Fibroblast of skin of abdomen (primary cell): ENCODE data around the gene CENPO.
A peak's percentile ranks its signal among the peaks of the same experiment; 100 is the strongest.

Source experiments
- DNase-seq: peaks from one replicate; pipeline ENCODE4 v3.0.0-alpha.2; 2013

The CENPO gene

DNA sequence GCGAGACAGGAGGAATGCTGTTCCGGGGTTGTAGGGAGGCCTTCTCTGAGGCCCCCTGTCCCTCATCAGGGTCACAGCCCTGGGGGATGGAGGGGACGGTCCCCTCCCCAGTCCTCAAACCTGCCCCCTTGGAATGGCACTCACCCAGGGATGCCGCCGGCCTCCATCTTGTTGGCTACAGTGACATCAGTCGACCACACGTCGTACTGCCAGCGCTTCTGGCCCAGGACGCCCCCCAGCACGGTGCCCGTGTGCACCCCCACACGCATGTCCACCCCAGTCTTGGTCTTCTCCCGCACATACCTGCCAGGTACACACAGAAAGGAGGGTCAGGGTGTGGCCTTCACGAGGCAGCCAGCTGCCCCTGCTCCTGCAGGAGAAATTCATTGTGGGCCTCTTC lies 46.5 kb downstream of the CENPO start:
- DNase-seq, result no peak

DNA sequence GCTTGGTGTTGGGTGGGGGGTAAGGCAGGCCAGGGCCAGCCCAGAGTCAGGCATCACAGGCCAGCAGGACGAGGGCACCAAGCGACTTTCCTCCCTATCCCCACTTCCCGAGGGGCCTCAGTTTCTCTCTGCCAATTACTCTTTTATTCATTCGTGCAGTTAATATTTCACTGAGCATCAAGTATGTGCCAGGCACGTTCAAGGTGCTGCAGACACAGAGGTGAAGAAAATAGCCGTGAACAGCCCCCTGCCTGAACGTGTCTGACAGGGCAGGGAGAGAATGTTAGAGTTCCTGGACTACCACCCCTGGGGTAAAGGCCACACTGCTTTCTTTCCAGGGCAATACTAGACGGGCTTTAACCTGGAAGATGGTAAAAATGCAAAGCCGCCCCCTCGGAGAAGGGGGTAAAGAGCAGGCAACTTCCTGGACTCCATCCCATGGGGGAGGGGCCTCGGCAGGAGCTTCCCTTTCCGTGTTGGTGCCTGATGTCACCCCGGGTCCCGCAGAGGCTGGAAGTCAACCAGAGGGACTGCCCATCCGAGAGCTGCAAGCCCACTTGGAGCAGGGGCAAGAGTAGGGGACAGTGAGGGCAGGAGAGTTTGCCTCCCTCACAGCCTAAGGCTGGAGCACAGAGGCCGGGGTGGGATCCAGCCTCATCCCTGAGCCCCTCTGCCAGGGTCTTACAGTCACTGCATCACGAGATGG lies 47.1 kb downstream of the CENPO start:
- DNase-seq, result no peak

DNA sequence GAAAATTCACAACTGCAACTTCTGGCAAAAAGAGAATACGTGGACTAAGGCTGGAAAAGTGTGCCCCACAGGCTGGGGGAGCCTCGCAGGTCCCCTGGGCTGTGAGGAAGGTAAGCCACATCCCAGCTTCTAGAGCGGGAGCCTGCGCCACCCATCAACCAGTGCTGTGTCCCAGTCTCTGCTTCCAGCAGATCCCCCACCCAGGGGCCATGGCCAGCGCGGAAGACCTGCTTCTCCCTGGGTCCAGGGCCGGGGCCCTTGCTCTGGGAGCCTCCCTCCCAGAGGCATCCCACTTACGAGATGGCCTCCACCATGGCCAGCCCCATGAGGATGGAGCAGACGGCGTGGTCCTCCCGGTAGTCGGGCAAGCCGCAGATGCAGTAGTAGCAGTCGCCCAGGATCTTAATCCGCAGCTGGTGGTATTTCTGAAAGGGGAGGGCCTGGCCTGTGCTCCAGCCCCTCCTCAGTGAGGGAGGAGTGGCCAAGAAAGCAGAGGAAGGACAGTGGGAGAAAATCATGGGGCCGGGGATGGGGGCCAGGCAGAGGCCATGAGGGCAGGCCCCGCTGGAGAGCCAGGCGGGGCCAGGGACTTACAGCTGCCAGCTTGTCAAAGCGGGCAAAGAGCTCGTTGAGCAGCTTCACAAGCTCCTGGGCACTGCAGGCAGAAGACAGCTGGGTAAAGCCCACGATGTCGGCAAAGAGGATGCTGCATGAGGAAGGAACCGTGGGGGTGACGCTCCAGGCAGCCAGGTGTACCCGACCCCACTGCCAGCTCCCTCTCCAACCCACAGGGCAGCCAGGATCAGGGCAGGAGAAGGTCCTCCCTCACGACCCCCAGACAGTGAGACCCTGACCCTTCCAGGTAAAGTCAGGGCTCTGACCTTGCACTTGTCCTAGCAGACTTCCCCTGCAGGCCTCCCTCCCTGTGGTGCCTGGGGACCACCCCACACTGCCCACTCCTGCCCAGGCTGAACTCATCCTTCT lies 48.0 kb downstream of the CENPO start:
- no peak for DNase-seq

DNA sequence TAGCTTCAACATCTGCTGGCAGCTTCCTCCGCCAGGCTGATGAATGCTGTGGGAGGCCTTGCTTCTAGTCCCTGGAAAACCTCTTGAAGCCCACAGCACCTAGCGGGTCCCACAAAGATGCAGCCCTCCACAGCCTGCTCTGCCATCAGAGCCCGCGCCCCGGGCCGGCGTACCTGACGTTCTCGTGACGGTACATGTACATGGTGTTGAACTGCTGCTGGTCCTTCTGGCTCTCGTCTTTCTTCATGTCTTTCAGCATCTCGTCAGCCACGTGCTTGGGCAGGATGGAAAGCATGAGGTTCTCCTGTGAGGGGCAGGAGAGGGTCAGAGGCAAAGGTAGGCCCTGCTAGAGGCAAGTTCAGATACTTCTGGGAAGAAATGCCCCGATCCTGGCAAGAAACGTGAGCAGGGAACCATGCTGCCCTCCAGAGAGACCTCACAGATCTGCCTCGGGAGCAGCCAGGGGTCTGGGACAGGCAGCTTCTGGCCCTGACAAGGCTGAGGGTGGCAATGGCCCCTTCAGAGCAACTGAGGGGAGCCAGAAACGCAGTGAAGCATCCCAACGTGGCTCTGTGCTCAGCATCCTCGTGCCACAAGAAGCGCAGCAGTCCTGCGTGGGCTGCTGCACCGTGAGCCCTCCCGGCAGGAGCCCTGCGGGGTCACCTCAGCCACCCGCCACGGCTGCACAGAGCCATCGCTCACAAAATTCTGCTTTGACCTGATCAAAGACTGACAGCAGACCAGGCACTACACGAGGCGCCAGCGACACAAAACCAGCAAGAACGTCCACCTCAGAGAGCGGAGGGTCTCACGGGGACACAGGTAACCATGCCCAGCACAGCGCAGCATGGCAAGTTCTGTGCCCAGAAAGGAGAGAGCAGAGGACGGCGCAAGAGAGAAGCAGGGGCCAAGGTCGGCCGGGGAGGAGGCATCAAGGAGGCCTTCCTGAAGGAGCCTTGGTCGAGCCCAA lies 49.1 kb downstream of the CENPO start:
- DNase-seq, result no peak

DNA sequence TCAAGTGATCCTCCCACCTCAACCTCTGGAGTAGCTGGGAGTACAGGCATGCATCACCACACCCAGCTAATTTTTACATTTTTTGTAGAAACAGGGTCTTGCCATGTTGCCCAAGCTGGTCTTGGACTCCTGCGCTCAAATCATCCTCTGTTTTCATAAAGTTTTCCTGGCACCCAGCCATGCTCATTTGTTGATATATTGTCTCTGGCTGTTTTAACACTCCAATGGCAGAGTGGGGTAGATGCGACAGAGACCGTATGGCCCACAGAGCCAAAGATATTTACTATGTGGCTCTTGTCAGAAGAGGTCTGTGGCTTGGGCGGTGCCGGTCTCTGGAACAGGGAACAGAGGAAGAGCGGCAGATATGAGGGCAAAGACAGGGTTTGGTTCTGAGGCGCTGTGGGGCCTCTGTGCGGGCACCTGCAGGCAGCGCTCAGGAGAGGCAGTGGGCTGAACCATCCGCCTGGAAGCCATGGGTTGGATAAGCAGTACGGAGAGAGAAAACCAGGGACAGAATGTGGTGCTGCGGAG lies 50.2 kb downstream of the CENPO start:
- DNase-seq, result no peak

DNA sequence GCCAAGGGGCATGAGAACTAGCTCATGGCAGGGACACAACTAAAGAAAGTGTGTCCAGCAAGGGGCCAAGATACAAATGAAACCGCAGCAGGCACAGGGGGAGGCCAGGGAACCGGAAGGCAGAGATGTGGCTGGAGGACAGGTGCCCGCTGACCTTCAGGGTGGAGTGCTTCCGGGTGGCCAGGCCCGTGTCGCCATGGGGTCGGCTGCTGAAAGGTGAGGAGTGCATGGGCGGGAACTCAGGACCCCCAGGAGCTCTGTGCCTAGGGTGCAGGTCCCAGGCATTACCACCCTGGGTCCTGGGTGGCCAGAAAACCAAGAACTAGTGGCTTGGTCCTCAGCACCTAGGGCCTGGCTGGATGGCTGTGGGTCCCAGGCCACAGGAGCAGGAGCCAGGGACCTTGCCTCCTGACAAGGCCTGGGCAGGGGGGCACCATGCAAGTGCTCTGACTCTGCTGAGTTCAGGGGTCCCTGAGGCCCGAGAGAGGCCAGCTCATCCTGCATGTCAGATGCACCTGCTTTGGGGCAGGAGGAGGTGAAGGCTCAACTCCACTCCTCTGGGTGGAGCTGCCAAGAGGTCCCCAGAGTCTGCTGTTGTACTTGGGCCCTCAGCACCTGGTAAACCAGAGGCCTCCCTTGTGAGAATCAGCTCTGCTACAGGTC lies 50.9 kb downstream of the CENPO start:
- no peak for DNase-seq

DNA sequence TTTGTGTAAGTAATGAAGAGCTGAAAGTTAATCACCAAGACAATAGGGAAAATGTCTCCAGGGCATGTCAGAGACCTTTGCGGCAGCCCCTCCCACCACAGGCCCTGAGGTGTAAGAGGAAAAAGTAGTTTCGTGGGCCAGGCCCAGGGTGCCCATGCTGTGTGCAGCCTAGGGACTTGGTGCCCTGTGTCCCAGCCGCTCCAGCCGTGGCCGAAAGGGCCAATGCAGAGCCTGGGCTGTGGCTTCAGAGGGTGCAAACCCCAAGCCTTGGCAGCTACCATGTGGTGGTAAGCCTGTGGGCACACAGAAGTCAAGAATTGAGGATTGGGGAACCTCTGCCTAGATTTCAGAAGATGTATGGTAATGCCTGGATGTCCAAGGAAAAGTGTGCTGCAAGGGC lies 52.5 kb downstream of the CENPO start:
- DNase-seq, result no peak

DNA sequence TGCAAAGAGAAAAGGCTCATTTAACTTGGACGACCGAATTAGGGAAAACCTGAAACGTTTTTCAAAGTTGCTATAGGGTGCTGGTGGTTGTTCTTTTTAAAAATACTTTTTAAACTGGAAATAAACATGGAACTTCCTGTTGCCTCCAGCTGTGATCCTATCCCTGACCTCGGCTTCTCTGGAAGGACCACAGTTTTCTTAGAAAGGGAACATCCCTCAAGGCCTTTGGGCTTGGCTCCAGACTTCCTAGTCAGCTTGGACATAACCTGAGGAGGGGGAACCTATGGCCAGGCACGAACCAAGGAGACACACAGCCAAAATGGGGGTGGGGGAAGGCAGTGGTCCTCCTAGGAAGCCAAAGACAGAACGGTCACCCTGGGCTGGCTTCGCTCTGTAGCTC lies 57.7 kb downstream of the CENPO start:
- no peak for DNase-seq

DNA sequence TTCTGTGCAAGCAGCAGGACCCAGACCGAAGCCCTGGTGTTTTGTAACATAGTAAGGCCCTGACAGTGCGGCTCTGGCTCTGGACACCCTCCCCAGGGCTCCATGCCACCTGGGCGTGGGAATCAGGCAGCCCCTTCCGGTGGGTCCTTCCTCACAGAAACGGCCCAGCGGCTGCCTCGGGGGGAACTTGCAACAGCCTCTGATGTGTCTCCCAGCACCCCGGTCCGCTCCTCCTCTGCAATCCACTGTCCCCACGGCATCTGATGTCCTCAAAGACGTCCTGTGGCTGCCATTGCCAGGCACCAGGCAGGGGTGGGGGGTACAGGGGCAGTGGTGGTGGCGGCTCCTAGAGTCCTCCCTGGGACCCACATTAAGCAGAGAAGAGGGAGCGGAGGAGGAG lies 58.8 kb downstream of the CENPO start:
- no peak for DNase-seq

DNA sequence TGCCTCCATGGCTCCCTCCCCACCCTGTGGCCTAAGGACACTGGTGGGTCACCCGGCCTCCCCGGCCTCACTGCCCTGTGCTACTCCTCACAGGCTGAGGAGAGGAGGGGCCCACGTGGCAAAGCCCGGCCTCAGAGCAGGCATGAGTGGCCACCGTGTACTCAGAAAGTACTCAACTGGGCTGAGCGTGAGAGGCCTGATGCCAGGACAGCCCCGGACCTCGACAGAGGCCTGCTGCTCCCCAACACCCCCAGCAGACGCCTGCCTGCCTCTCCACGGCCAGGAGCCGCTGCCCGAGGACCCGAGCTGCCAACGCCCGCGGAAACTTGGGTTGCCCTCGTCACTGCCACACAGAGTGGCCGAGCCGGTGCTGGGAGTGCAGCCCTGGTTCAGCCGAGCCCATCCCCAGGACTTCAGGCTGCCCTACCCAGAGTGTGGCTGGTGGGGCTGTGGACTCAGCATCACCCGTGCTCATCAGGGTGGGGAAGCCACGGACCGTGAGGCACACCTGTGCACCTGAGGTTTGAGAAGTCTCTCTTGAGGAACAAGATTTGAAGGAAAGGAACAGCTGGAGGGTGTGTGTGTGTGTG lies 59.3 kb downstream of the CENPO start:
- no peak for DNase-seq

DNA sequence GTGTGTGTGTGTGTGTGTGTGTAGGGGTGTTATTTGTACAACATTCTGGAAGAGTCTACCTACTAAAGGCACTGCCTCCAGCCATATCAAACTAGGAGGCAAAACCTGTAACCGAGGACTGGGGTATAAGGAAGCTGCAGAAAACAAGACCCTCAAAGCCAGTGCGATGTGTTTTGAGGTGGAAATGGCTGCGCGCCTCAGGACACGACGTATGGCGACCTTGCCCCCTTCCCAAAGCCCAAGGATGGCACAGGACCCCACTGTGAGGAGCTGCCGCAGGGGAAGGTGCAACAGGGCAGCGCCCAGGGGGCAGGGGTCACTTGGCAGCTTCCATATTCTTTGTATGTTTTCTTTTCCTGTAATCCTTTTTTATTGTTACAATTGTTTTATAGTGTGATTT lies 59.8 kb downstream of the CENPO start:
- no peak for DNase-seq

DNA sequence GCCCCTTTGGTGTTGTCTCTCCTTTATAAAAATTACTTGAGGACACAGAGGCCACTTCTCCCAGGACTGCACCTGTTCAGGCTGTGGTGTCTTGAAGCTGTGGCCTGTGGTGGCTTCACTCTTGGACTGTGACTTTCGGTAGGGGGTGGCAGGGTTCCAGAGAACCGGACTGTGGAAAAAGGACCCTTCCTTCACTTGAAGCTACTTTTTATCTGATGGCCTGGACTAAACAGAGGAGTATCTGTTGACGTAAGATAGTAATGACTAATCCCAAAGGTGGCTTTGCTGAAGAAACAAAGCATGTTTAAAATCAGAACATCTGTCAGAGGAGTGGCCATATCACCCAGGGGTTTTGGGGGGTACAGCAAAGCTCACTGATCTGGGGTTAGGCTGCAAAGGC lies 60.8 kb downstream of the CENPO start:
- DNase-seq, result no peak

DNA sequence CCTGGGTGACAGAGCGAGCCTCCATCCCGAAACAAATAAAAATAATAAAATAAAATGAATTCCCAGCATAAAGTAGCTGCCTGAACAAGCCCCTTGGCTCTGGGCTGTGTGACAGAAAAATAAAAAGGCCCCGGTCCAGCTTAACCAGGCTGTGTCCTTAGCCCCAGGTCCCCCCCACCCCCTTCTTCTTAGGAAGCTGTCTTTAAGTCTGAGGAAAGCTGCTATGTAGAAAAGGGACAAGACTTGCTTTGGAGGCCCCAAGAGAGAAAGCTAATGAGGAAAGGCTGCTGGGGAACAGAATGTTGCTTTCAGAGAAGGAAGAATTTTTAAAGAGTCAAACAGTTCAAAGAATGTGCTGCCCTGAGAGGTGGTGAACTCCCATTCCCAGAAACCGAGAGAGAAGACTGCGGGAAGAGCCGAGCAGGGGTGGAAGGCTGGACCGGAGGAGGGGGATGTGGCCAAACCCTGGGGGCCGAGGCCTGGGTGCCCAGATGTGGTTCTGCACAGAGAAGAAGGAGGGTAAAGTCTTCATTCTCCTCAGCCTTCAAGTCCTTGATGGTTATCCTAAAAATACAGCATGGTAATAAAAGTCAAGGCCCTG lies 61.9 kb downstream of the CENPO start:
- DNase-seq, result no peak

DNA sequence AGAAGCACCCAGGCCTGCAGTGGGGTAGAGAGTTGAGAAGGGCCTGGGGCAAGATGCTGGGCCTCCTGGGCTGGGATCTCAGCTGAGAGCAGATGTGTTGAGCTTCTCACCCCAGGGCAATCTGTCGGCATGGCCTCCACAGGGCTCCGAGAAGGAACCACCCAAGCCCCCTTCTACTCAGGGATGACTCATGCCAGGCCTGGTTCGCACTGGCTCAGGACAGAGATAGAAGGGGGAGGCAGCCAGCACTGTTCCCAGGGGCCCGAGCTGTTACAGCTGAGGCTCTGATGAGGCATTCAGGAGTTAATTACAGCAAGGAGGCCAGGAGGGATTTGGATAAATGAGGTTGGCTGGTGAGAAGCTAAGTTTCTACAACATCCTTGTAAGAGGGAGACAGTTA lies 62.5 kb downstream of the CENPO start:
- peak; percentile 75 for DNase-seq

DNA sequence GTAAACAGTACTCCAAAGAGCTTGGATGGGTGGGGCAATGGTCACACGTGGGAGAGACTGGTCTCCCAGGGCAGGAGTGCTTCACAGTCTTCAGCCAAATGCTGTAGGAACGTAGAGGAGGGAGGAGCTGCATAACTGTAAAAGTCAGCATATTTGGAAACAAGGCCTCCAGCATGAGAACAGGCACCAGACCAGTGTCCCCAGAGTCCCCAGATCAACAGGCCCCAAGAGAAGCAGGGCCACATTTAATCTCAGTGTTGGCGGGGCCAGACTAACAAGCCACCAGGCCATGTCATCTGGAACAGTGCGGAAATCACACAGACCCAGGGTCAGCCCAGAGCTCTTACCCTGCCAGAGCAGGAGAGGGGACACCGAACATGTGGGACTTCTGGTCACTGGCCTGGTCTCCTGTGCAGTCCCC lies 63.6 kb downstream of the CENPO start:
- no peak for DNase-seq

DNA sequence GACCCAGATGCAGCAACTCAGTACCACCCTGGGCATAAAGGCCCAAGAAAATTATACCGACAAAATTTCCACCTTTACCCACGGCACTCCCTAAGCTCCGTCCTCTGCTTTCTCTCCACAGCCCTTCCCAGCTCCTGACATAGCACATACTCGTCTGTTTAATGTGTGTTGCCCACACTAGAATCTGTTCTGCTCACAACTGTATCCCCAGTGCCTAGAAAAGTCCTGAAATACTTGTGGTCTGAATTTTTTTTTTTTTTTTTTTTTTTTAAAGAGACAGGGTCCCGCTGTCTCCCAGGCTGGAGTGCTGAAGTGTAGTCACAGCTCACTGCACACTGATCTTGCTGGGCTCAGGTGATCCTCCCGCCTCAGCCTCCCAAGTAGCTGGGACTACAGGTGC lies 64.5 kb downstream of the CENPO start:
- DNase-seq, result peak; percentile 43

DNA sequence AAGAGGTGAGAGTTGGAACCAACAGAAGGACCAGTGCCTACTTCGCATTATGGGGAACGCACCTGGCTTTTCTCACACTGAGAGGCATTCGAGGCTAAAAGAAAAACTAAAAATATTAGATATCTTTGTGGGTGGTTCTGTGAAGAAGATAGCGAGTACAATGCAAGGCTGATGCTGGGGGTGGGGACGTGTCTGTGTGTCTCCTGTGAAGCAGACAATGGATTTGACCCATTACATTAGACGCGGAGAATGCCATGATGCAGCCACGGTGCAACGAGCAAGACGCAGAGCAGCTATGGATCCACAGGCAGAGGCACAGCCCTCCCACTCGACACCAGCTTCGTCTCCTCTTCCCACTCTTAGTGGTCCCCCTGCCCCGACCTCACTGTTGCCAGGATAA lies 65.8 kb downstream of the CENPO start:
- DNase-seq, result no peak

DNA sequence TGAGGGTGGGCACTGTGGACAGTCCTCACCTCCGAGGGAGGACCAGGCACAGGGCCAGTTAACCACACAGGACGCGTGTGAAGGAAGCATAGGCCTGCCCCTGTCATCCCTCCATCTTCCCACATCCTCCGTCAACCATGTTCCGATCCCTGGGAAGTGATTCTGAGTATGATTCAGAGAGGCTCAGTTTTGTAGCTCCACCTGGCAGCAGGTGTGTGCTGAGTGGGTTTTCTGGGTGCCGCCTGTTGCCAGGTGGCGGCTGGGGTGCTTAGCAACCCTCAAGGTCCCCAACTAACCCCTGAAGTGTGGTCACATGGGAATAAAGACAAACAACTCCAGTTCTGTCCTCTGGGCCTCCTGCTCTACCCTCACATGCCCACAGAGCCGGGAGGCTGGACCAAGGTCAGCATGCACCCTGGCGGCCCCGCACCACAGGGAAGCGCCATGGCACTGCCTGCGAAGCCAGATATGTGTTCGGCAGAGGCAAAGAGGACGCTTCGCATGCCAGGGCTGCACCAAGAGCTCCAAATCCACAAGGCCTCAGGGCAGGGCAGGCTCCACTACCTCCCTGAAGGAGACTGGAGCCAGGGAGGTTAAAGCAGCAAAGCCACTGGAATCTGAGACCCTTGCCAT lies 66.9 kb downstream of the CENPO start:
- DNase-seq, result no peak

DNA sequence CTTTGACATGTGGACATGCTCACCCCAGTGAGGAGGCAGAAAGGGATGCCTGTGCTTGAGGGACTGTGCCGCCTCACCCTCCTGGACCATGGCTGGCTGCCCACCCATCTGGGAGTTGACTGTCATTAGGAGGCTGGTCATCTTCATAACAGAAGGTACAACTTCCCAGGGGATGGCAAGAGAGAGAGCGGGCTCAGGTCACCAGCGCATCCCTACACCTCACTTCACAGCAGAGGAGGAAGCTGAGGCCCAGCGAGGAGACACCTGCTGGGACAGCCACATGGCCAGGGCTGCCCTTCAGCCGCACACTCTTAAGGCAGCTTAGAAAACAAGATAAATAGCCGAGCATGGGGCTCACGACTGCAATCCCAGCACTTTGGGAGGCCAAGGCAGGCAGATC lies 67.4 kb downstream of the CENPO start:
- no peak for DNase-seq

DNA sequence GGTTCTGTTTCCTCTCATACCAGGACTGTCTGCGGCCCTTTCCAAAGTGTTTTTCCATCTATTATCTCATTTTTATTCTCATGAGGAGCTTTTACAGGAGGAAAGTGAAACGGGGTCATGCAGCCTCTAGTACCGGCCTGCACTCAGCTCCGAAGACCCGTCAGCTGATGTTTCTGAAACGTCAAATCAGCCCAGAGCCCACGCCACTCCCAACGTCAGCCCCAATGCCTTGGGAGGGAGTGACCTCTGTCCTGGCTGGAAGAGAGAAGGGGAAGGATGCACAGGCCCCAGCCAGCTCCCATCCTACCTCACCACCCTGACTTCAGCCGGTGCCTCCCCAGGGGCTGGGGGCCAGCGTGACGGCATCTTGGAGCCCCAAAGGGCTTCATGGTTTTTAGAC lies 68.3 kb downstream of the CENPO start:
- no peak for DNase-seq

DNA sequence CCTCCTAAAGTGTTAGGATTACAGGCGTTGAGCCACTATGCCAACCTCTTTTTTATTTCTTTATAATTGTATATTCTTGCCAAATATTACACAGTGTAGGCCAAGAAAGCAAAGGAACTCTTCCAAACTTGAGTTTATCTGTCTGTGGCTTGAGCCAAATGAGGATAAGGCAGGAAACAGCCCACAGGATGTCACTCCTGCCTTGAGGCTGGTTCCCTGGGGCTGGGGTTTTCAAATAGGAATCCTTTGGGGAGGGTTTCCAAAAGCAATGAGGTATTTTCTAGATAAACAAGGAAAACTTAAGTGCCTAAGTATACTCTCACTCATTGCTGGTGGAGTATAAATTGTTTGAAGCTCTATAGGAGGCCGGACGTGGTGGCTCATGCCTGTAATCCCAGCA lies 70.4 kb downstream of the CENPO start:
- peak; percentile 18 for DNase-seq
